ENCODE data around the gene MAP3K6. TPM values are rescaled to one million over a fixed set of nuclear protein-coding genes. Genes with fewer than 3 reads are reported as not detected.

Gene MAP3K6, protein sequence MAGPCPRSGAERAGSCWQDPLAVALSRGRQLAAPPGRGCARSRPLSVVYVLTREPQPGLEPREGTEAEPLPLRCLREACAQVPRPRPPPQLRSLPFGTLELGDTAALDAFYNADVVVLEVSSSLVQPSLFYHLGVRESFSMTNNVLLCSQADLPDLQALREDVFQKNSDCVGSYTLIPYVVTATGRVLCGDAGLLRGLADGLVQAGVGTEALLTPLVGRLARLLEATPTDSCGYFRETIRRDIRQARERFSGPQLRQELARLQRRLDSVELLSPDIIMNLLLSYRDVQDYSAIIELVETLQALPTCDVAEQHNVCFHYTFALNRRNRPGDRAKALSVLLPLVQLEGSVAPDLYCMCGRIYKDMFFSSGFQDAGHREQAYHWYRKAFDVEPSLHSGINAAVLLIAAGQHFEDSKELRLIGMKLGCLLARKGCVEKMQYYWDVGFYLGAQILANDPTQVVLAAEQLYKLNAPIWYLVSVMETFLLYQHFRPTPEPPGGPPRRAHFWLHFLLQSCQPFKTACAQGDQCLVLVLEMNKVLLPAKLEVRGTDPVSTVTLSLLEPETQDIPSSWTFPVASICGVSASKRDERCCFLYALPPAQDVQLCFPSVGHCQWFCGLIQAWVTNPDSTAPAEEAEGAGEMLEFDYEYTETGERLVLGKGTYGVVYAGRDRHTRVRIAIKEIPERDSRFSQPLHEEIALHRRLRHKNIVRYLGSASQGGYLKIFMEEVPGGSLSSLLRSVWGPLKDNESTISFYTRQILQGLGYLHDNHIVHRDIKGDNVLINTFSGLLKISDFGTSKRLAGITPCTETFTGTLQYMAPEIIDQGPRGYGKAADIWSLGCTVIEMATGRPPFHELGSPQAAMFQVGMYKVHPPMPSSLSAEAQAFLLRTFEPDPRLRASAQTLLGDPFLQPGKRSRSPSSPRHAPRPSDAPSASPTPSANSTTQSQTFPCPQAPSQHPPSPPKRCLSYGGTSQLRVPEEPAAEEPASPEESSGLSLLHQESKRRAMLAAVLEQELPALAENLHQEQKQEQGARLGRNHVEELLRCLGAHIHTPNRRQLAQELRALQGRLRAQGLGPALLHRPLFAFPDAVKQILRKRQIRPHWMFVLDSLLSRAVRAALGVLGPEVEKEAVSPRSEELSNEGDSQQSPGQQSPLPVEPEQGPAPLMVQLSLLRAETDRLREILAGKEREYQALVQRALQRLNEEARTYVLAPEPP (N-terminal part only)
- total RNA-seq: 18.0 TPM

GRCh38 chr1:27366411-27367159, at the start of gene MAP3K6:
Gene MAP3K6, minus strand, starts transcription at chr1:27366961. Its CDS starts 364 bp downstream, at chr1:27366597.

GRCh38 chr1:27392096-27392777, 25.5 kb upstream of the MAP3K6 start, which contains the start of gene GPR3:
Gene GPR3, plus strand, starts transcription at chr1:27392622. Its CDS starts 1,177 bp downstream, at chr1:27393799.

GRCh38 chr1:27383039-27383605, 16.4 kb upstream of the MAP3K6 start, which contains the start of gene CD164L2:
Gene CD164L2, minus strand, starts transcription at chr1:27383333. Its CDS starts 94 bp downstream, at chr1:27383239.

DNA sequence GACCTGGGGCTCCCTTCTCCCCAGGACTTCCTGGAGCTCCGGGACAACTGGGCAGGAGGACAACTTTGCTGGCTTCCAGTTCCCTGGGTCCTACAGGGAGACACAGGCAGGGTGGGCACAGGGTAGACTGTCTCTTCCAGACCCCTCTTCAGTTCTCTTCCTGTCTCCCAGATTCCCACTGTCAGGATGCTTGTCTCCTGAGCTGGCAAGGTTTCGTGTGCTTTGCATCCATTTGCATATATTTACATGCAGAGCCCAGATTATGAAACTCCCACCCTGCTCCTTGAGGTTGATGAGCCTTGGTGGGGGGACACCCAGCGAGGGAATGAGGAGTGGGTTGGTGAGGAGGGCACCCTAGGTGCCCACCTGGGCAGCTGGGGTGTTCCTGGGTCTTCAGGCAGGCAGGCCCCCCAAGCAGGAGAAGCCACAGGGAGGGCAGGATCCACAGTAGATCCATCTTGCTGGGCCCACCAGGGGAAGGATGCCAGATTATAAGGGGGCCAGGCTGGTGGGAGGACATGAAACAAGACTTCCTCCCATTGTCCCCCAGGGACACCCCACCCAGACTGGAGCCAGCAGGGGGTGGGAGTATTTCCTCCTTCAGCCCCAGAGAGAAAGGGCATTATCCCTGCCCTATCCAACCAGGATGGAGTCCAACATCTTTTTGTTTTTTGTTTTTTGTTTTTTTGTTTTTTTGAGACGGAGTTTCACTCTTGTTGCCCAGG, 7.8 kb upstream of the MAP3K6 start, which contains the start of gene FCN3:
Gene FCN3, minus strand, starts transcription at position 463 of the 725 bp plus-strand sequence. Its CDS starts 6 bp downstream, at position 457.

DNA sequence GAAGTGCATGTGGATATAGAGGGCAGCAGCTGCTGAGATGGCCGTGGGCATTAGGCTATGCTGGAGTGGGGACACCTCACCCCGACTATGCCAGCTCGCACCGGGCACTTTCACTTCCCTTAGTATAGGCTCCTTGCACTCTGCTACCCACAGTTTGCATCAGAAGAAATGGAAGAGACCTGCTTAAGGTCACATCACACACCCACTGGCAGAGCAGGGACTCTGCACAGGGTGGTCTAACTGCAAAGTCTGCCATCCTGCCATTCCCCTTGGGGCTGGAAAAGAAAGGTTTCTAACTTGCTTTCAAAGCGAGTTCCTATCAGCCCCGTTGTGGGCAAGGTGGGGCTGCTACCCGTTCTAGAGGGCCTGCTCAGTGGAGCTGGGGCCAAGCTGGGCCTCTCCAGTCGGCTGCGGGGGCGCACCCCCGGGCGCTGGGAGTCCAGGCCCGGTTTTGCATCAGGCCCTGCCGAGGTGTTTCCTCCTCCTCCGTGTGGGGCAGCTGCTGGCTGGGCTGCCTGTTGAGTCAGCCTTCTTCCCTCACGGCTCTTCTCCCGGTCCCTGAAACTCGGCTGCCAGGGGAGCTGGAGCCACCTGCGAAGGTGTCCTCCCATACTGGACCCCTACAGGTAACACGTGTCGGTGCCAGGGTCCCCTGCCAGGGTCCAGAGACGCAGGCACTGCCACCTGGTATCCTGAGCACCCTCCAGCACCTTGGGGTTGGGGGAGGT, 25.1 kb downstream of the MAP3K6 start, which contains the start of gene SYTL1:
Gene SYTL1, plus strand, starts transcription at position 498 of the 728 bp plus-strand sequence. CDS start 3,313 bp downstream, outside the sequence.

GRCh38 chr1:27321813-27322568, 44.8 kb downstream of the MAP3K6 start, which contains the start of gene TMEM222:
Gene TMEM222, plus strand, starts transcription at chr1:27322163. Its CDS starts 35 bp downstream, at chr1:27322198.

Other genes with a start within 250 kb of the MAP3K6 start
- gene SLC9A1, start 211.8 kb downstream of the MAP3K6 start, total RNA-seq: 8.5 TPM
- 48.7 TPM for gene WDTC1, start 132.3 kb downstream of the MAP3K6 start, total RNA-seq
- gene TMEM222, start 44.8 kb downstream of the MAP3K6 start, total RNA-seq: 25.9 TPM
- 5.9 TPM for gene SYTL1, start 24.9 kb downstream of the MAP3K6 start, total RNA-seq
- 0.99 TPM for gene FCN3, start 7.9 kb upstream of the MAP3K6 start, total RNA-seq
- not detected for gene CD164L2, start 16.4 kb upstream of the MAP3K6 start, total RNA-seq
- 0.33 TPM for gene GPR3, start 25.7 kb upstream of the MAP3K6 start, total RNA-seq
- 34.2 TPM for gene WASF2, start 123.2 kb upstream of the MAP3K6 start, total RNA-seq
- gene AHDC1, start 237.2 kb upstream of the MAP3K6 start, total RNA-seq: 38.8 TPM

Data from camera-type eye (tissue), 1 donor.